IPS DF 19.7 (cell line): ENCODE measurements around the gene THEM5.
"Not testable (repeated sequence)": the region's sequence is repeated elsewhere in the genome, so short reads cannot be mapped to it uniquely, and the experiment has no call there.

ENCODE experiments used
- DNase-seq: peaks from one replicate; pipeline ENCODE4 v3.0.0-alpha.2; 2013; ENCODE audit warnings: low read depth, low spot score

Gene THEM5

GRCh38 chr1:151867765-151868411 is 14.4 kb upstream of the THEM5 start:
- DNase-seq, result no peak

GRCh38 chr1:151867321-151867720 is 13.8 kb upstream of the THEM5 start:
- no peak for DNase-seq

- DNase-seq, result no peak
Observed at GRCh38 chr1:151864411-151864810, 10.9 kb upstream of the THEM5 start.

DNA sequence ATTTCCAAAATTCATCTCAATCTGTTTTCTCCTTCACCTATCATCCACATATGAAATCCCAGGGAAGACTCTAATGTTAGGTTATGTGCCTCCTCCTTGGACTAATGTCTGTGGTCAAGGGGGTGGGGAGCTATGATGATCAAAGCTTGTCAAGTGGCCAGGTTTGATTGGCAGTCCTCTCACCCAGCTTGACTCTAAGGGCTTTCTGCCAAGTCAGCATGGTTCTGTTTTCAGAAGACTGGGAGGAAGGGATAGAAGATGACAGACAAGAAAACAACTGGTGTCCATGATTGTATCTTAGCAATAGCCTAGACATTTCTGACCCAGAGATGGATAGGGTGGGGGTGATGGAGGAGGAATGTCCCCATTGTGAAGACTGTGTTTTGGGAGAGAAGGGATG is 9.1 kb upstream of the THEM5 start:
- DNase-seq, result no peak

DNA sequence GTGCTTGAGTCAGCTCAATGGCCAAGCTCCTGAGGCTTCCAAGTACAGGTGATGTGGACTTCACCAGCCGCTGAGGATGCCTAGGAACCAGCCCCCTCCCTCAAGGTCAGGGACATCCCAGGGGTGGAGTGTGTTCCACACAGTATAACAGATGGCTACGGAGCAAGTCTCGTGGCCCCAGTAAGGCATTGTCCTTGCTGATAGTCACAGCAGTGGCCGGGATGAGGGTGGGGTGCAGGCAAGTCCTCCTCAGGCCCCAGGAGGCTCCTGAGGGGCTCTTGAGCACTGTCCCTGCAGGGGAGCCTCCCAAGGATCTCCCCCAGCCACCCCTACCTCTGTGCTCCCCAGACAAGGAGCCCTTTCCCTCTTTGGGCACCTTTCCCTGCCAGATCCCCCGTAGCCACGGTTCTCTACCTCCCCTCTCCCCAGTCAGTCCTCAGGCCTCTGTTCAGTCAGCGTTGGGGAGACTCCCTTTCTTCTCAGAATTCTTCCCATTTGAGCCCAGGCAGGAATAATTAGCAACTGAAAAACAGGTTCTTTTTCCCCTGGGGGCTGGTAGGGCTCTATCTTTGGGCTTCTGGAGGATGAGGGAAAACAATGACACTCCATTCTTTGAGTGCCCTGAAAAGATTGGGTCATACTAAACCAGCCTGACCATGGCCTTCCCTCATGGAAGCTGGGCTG is 7.1 kb upstream of the THEM5 start:
- no peak for DNase-seq

DNA sequence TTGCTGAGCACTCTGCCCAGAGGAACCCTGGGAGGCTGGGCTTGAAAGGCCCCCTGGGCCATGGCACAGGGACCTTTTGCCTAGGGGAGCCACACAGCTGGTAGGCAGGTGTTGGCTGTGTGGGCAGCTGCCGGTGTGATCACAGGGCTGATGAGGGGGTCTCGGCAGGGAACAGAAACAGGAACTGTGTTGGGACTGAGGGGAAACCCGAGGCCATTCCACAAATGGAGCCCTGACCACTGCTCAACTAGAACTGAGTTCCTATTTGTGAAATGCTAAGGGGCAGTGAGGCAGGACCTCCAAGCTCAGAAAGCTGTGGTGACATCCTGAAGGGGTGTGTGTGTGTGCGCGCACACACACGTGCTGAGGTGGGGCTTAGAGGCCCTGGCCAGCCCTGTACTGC is 6.4 kb upstream of the THEM5 start:
- DNase-seq, result no peak

DNA sequence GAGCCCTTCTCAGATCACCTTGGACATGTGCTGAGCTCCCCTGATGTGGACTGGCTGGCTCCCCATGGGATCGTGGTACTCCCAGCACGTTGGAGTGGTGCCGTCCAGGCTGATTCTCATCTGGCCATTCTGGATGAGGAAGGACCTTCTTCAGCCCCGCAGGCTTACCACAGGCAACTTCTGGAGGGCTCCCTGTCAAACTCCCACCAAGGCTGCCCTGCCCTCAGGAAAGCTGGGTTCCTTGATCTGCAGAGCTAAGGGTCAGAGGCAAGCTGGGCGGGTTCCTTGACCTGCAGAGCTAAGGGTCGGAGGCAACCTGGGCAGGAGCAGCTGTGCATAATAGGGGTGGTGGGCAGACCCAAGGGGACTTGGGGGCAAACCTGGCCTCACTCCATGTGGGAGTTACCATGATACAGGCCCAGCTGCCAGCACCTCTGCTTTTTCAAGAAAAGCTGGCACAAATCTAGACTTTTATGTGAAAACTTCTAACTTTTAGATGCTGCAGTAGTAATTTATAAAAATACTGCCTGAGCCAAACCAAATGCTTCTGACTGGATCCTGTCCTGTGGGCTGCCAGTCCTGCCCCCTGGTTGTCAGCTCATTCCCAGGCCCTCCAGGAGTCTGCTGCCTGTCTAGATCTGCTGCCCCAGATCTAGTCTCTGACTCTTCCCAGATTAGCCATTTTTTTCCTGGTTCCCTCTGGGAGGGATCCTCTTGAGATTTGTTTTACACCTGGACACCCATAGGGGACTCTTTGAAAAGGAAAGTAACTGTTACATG is 5.6 kb upstream of the THEM5 start:
- DNase-seq, result no peak

DNA sequence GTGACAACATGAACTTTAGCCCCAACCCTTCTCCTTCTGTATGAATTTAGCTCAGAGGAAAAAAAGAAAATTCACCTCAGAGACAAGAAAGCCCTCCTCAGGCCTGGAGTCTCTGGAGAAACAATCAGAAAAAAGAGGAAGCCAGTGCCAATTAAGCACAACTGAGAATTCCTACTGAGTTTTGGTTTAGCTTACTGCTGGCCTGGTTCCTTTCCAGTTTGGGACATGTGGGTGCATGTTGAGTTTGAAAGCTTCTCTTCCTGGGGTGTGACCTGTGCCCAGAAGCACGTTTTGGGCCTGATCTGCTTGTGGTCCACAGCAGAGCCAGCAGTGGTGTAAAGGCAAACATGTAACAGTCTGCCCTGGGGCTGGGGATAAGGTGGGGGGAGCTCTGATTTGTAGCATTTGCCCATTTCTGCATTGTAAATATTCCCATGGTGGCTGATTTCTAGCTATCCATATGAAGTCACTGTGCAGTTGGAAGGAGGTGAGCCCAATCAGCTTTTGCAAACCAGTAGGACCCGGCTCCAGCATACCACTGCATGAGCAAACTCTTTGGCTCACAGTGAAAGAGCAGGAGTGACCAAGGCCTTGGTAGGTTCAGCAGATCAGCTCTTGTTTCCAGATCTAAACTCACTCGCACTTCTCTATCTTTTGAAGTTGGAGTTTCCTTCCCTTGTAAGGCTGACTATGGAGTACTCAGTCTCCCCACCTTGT is 4.7 kb upstream of the THEM5 start:
- no peak for DNase-seq

DNA sequence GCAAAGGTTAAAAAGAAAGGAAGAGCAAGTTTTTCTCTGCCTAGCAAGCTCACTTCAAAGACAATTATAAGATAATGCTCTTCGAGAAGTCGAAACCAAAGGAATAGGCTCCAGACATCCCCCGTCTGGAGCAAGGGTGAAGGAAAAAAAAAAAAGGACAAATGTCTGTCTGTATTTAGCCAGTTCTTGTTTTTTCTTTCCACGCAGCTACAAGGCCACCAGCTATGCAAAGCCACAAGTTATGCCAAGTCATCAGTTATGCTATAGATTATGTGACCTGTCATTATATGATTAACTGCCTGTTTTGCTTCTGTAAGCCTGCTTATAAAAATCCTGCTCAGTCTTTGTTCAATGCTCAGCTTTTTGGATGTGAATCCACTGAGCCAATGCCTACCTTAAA is 2.4 kb upstream of the THEM5 start:
- no peak for DNase-seq

- DNase-seq, result not testable (repeated sequence)
Observed at GRCh38 chr1:151855516-151855915, 2.0 kb upstream of the THEM5 start.

- DNase-seq, result no peak
Observed at GRCh38 chr1:151854658-151855057, 1.1 kb upstream of the THEM5 start.

GRCh38 chr1:151852733-151853132 is 779 bp downstream of the THEM5 start:
- DNase-seq, result no peak

- no peak for DNase-seq
Observed at GRCh38 chr1:151851886-151852285, 1.6 kb downstream of the THEM5 start.

- DNase-seq, result no peak
Observed at GRCh38 chr1:151849871-151850270, 3.6 kb downstream of the THEM5 start.

DNA sequence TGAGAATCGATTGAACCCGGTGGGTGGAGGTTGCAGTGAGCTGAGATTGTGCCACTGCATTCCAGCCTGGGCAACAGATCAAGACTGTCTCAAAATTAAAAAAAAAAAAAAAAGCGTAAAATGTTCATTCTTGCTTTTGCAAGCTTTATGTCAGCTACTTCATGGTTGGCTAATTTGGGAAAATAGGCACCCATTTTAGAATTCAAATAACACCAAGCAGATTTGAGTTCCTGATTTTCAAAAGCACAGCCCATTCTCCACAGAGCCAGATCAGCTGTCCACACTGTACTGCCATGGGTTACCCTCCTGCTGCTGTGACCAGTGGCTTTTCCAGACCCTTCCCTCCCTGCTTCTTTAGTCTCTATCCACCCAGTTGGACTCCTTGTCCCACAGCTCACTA is 4.4 kb downstream of the THEM5 start:
- DNase-seq, result no peak

DNA sequence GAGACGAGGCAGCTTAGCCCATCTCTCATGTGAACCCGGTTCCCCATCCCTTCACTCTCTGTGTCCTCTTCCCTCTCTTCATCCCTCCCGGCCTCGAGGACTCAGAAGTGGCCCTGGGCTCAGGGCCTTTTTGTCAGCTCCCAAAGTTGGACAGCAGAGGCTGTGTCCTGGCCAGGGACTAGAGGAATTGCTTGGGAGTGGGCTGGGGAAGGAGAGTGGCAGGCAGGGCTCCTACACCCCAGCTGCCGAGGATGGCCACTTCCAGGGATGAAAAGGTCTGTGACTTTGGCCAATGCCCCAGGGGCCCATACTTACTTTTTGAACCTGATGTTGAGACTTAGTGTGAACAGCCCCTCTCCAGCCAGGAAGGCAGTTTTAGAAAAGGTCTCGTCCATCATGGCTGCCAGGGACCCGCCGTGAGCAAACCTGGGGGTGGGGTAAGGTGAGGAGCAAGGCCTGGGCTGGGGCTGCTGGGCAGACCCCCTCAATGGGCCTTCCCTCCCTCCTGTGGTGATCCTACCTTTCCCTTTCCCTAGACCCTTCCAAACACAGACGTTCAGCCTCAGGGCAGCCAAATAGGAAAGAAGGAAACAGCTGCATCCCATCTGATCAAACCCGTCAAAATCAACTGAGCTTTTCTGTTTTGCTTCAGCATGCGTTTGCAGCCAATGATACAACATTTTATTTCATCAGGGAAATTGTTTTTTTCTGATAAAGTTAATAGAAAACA is 5.5 kb downstream of the THEM5 start:
- DNase-seq, result no peak

DNA sequence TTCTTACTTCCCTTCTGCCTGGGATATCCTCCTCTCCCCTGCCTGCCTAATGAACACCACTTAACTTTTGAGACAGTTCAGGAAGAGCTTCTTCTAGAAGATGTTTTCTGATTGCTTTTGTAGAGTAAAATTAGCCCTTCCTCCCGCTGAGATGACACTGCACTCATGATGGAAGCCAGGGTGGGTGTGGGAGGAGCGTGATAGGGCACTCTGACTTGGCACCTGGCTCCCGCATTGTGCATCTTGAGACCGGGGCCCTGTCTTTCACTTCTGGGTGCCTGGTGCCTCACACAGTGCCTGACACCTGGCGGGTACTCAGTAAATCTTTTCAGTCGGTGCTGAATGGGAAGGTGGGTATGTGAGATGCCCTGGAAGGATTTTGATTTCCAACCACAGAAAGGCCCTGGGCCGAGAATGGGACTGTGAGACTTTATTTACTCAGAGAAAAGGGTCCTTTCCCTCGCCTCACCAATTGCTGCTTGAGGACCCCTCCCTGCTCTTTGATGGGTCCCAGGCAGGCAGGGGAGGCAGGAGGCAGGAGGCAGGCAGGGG is 6.8 kb downstream of the THEM5 start:
- DNase-seq, result no peak

GRCh38 chr1:151846062-151846568 is 7.4 kb downstream of the THEM5 start:
- DNase-seq, result no peak

GRCh38 chr1:151843398-151843797 is 10.1 kb downstream of the THEM5 start:
- no peak for DNase-seq

DNA sequence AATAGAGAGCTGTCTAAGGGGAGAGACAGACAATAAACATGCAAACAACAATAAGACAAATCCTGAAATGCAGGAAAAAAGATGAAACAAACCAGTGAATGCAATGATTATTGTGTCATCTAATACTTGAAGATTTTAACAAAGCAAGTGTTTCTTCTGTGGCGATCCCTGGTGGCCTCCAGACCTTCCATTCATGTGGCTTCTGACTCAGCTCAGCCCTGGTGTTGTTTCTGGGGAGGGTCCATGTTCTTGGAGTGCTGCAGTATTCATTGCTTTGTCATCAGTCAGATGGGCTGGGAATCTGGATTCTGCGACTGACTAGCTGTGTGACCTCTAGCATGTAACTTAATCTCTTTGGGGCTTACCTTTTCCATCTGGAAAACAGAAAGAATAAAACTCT is 12.4 kb downstream of the THEM5 start:
- no peak for DNase-seq

DNA sequence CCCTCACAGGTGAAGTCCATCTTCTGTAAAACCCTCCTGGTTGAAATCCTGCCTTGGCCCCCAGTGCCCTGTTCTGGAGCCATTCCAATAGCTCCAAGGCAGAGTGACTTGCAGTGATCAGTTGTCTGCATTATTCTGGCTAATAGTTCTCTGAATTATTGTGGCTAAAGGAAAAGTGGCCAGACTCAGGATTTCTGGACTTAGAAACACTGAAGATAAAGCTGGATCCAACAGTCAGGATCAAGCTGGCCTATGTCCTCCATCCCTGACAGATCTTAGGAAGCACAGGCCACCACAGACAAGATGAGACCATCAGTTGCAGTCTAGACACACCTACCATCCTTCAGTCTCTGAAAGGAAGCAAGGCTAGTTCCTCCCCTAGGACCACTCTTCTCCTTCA is 13.1 kb downstream of the THEM5 start:
- DNase-seq, result no peak
